ENCODE measurements around the gene FZD2.

- no peak for TF ChIP-seq CTCF (IDR thresholded peaks at IDR 0.05; ENCODE audit: low read length)
- no peak for TF ChIP-seq EZH2 (optimal IDR thresholded peaks at IDR 0.05; ENCODE audit: low read depth, low read length)
- no peak for TF ChIP-seq EZH2phosphoT487 (IDR thresholded peaks at IDR 0.05; ENCODE audit: low read length)
These were observed 1.0 kb downstream of the FZD2 start for GRCh38 chr17:44558334-44558709.
